Stimulated activated CD4-positive, alpha-beta T cell treated with anti-CD3 and anti-CD28 coated beads, Interleukin-1b, Interleukin-23, amount 100 ng/mL, for 4 hours (primary cell): ENCODE data around the gene DNM3.
A peak's percentile ranks its signal among the peaks of the same experiment; 100 is the strongest.
"Not testable (repeated sequence)": the region's sequence is repeated elsewhere in the genome, so short reads cannot be mapped to it uniquely, and the experiment has no call there.

ENCODE experiments used
- DNase-seq, 2 donors: peaks; one replicate each; pipeline ENCODE4 v3.0.0-alpha.2; 2020; ENCODE audit warnings: low read depth in 2 of 2

Gene DNM3

DNA sequence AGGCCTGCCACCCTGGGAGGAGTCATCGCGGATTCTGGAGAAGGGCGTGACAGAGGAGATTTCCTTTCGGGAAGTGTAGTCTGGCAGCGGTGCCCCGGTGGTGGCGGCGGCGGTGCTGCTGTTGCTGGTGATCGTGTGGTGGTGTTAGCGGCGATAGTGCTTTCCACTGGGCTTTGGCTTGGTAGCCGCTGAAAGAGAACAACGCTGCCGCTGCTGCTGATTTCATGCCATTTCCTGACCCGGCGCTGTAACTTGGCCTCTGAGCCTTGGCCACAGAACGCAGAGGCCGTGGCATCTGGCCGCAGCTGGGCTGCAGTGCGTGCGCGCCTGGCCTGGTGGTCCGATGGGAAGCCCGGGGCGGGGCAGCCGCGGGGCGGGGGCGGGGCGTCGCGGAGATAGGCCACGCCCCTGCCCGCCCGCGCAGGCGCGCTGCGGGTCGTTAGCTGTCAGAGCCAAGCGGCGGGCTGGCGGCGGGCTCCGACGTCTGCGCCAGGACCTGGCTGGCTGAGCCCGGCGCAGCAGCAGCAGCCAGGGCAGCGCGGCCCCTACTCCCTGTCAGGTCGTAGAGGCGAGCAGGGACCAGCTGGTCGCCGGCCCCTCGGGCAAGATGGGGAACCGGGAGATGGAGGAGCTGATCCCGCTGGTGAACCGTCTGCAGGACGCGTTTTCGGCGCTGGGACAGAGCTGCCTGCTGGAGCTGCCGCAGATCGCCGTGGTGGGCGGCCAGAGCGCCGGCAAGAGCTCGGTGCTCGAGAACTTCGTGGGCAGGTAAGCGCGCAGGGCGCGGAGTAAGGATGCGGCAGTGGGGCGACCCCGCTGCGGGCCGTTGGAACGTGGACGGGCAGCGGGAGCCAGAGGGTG, at the start of gene DNM3:
Gene DNM3 (plus strand): TSS at position 449 of the 861 bp plus-strand sequence. CDS start 159 bp downstream, at position 608.
- peak; percentile 69 to 71 for DNase-seq

DNA sequence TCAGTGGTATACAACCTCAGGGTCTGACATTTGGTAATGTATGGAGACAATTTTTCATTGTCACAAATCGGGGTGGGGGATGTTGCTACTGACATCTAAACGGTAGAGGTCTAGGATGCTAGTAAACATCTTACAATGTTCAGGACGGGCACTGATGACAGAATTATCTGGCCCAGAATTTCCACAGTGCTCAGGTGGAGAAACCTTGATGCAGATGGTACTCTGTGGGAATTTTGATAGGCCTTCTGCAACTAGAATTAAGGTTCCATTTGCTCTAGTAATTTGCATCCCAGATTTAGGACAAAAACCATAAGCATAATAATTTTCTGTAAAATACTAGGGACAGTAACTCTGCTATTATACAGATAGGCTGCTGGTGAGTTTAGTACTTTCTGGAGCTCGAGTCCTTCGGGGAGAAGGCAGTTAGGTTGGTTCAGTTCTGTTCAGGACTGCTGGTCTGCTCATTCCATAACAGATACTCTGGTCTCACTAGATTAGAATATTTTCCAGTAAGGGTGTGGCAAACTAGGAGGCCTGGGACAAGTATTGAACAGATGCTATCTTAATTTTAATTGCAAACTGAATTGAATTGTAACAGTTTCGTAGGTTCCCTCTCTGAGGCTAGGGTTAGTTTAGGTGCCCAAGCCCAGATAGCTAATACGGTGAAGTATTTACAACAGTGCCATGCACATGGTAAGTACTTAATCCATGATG, 48.5 kb upstream of the DNM3 start:
- no peak for DNase-seq

DNA sequence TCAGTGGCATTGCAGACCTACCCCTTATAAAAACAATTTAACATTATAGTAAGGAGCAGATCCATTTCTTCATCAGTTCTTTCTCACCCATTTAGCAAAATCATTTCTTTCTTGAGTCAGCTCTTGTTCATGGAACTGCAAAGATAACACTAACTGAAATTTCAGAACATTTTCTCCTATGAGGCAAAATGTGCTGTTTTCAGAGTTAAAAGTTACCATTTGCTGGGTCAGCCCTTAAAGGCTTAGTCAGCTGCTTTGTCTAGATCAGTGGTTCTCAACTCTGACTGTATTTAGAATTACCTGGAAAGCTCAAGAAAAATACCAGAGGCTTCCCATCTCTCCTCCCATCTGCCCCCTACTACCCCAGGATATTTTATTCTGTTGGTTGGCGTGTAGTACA, 47.7 kb upstream of the DNM3 start:
- no peak for DNase-seq

DNA sequence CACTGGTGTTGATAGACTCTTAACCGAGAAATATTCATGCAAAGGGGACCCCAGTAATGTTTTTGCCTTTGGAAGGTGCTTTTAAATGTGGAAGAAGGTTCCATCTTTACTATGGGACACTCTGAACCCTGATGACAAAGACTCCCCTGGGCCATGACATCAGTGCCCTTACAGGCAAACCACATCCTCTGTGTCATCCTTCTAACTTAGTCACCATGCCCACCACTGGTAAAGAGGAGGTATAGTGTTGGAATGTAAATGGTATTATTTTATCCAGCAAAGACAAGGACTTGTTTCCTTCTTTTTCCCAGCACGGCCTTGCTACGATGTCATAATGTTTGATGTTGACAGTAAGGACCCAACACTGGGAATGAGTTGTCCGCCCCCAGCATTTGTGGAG, 47.2 kb upstream of the DNM3 start:
- peak in 1 of 2 donors; percentile 36 for DNase-seq

DNA sequence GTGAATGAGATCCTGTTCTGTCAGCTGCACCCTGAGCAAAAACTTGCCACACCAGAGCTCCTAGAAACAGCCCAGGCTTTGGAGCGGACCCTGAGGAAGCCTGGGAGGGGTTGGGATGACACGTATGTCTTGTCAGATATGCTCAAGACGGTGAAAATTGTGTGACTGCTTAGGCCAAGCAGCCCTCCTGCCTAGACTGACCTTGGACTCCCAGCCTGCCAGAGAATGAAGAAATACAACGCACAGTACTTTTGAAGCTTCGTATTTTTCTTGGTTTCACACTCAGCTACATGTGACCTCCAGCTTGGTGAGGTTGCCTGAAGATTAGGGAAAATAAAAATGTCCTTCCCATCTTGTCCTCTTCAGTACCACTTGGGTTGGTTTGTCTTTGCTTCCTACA, 44.7 kb upstream of the DNM3 start:
- no peak for DNase-seq

DNA sequence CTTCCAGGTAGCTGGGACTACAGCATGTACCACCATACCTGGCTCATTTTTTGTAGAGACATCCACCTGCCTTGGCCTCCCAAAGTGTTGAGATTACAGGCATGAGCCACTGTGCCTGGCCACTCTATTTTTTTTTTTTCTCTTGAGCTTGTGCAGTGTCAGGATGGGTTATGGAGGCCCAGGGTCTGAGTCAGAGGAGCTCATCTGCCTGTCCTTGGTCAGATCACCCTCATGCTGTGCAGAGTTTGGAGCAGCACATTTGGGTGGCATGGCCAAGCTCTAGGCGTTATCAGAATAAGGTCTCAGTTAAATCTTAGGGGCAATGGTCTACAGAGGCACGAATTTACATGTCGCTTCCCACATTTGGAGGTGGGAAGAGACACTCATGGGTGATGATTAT, 43.0 kb upstream of the DNM3 start:
- DNase-seq, result no peak

DNA sequence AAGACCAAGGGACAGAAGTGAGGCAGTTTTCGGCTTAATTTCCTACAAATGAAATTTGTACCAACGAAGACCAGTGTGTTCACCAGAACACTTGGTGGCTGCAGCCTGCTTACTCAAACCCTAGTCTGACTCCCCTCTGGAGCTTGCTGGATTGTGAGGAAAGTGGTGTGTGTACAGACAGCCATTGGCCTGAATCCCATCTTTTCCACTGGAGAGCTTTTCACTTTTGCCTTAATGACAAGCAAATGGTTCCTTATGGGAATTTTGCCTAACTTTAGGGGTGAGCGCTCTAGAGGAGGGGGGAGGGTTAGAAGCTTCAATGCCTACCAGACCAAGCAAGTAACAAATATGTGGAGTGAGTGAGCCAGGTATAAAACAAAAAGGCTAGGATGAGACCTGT, 42.5 kb upstream of the DNM3 start:
- DNase-seq, result no peak

DNA sequence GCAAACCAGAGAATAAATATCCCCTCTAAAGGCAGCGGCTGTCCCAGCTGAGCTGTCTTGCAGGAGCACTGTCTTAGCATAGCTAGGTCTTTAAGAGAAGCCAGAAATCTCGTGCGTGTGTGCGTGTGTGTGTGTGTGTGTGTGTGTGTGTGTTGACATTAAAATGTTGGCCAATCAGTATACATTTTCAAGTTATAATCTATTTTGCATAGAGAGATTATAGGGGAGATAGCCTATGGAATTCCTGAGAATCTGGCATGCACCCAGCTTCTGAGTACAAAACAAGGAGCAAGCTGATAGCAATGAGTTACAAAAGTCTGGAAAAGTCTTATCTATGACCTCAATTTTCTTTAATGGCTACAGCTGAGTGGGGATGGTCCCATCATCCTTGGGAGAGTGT, 42.1 kb upstream of the DNM3 start:
- DNase-seq, result no peak

DNA sequence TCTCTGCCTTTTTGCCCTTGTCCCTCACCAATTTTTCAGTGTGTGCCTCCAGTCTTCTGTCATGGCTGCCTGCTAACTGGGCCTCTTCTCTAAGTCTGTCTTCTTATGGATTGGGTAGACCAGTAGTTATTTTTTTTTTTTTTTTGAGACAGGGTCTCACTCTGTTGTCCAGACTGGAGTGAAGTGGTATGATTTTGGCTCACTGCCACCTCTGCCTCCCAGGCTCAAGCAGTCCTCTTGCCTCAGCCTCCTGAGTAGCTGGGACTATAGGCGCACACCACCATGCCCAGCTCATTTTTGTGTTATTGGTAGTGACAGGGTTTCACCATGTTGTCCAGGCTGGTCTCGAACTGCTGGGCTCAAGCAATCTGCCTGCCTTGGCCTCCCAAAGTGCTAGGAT, 41.6 kb upstream of the DNM3 start:
- not testable (repeated sequence) for DNase-seq

DNA sequence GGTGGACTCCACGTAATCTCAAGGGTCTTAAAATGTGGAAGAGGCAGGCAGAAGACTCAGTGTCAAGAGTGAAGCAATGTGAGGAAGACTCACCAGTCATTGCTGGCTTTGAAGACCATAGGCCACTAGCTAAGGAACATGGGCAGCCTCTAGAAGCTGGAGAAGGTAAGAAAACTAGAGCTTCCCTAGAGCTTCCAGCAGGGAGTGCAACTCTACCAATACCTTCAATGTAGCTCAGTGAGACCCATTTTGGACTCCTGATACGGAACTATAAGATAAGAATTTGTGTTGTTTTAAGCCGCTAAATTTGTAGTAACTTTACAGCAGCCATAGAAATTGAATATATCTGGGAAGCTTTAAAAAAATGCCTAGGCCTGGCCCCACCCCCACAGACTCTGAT, 41.0 kb upstream of the DNM3 start:
- no peak for DNase-seq

DNA sequence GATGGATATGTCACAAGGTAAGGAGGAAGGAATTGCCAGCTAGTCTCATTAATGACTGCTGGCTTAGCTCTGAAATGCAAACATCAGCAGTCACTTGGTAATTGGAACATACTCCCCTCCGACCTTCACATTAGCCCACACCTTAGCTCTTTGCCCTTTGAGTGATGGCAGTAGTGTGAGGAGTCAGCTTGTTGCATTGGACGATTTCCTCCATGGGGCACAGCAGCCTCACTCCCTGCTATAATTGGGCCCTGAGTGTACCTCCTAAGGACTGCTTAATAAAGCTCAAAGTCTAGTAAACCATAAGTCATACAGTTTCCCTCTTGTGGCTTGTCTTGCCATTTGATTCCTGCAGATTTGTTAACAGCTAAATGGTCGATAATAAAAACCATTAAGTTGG, 40.4 kb upstream of the DNM3 start:
- no peak for DNase-seq

DNA sequence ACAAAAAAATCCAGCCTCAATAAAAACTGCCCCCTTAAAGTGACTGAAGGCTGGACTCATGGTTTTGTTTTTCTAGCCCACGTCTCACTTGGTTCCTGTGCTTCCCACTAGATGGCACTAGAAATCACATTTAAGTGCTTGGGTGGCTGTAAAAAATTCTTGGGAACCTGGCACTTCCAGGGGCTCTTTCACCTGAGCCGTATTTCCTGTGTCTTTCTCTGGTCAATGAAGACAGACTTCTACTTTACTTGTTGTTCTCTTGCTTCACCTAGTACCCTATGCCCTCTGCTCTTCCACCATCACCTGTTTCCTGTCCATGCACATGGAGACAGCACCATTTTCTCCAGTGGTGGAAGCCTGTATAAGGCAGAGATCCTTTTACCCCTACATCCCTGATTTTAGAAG, 39.8 kb upstream of the DNM3 start:
- no peak for DNase-seq

DNA sequence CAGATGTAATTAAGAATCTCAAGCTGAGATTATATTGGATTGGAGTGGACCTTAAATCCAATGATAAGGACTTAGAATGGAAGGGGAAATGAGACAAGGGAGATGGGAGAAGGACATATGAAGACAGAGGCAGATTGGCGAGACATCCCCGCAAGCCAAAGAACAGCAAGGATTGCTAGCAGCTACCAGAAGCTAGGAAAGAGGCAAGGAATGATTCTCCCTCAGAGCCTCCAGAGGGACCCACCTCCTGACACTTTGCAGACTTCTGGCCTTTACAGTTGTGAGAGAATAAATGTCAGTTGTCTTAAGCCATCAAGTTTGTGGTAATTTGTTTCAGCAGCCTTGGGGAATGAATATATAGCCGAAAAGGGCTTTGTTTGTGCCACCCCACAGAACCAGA, 39.1 kb upstream of the DNM3 start:
- no peak for DNase-seq

DNA sequence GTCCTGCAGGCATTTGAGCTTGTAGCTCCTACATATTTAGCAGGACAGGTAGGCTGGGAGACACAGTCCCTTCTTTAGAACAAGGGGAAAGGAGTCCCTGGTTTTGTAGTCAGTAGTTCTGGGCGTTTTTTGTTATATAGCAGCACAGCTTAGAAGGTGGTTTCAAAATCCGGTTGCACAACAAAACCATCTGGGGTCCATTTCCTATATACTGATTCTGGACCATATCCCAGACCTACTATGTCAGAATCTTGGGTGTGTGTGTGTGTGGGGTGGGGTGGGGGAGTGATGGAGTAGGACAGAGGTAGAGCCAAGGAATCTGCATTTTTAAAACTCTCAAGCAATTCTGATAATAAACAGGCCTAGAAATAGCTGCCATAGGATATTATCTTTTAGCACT, 38.3 kb upstream of the DNM3 start:
- no peak for DNase-seq

DNA sequence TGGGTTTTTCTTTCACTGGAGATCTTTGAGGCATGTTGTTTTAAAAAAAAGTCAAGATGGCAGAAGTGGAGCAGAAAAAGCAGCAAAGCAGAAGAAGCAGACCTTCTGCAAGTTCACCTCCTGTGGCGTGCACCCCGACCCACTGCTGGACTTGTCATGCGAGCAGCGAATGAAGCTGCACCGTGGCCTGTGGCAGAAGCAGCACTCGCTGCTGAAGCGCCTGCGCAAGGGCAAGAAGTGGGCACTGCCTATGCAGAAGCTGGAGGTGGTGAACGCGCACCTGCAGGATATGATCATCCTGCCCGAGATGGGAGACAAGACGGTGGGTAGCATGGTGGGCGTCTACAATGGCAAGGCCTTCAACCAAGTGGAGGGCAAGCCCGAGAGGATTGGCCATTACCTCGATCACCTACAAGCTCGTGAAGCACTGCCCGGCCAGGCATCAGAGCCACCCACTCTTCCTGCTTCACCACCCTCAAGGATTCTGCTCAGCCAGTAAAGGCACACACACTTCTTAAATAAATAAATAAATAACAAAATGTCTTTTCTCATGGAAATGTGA, 37.8 kb upstream of the DNM3 start:
- no peak for DNase-seq

DNA sequence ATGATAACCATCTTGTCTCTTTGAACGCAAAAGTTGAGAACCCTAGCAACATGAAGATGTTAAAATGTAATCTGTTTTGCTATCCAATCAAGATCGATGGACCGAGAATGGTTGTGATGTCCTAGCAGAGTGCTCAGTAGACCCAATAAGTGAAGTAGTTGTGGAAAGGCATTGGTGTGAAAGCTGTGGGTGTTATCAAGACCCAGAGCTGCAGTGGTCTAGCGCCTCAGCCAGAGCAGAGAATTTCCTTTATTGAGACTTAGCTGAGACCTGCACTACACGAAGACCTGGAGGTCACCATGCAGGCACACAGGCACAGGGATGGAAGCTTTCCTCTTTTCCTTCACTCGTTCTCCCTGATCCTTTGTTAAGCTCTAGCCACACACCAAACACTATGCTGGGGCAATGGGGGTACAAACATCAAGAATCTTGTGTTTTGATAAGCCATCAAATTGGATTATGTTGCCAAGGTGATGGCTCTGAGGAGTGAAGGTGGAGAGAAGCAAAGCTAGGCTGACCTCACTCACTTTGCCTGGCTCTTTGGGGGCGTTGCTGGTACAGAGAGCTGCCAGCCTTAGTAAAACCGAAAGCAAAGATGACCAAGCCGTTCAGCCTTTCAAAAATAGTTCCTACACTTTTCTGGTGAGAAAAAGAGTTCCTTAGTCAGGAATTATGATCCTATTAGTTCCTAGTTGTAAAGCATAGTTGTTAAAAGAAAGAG, 35.7 kb upstream of the DNM3 start:
- no peak for DNase-seq

DNA sequence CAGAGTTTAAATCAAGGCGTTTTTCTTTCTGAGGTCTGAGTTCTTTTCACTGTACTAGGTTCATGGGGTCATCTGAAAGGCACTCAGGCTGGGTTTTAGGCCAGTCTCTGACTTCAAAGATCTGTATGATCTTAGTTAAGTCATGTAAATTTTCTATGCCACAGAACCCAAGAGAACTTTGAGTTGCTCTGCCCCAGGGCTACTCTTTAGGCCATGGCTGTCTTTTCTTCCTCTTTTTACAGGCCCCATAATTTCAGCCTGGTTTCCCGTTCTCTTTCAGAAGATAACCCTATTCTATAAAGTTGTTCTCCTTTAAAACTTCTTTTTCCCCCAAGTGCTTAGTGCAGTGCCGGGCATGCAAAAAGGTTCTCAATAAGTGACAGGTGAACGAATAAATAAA, 33.7 kb upstream of the DNM3 start:
- no peak for DNase-seq

DNA sequence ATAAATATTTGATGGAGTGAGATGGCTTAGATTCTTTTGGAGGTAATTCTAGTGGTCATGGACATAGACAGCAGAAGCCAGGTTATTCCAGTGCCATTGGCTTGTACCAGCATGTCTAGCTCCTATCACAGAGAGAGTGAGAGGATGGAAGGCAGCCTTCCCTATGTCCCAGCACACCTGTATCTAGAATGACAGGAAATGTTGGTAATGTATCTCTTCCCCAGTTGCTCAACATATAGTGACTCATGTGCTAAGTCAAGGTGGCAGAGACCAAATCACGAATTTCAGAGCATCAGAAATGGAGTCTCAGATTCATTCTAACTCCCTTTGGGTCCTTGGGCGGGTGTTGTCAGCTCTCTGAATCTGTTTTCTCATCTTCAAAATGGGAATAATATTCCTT, 31.5 kb upstream of the DNM3 start:
- DNase-seq, result no peak

DNA sequence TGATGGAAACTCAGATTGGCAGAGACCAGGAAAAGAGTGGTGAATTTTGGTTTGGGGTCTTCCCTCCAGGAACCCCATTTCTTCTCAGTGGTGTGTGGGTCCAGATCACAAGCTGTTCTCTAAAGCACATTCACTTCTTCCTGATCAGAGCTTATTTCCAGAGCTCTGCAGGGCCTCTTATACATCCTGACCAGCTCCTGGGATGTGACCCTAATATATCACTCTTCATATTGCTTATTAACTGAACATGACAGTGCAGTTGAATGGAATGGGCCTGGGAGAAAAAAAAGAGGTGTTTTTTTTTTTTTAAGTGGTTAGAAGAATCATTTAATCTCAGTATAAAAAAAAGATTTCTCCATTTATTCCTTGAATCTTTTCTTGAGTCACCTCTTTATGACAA, 29.6 kb upstream of the DNM3 start:
- no peak for DNase-seq

DNA sequence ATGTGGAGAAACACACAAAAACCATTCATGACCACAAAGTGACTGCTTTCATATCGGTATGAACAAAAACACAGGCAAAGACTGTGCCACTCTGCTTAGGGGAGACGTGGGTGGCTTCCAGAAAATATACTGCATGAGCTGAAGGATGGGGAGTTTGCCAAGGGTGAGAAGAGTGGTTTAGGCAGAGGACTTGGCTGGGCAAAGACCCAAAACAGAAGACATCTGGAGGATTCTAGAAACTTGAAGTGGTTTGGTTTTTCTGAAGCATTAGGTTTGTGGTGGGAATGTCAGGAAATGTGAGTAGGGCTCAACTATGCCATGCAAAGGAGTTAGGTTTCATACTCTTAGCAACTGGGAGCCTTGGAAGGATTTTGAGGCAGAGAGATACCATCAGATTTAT, 26.6 kb upstream of the DNM3 start:
- DNase-seq, result no peak

DNA sequence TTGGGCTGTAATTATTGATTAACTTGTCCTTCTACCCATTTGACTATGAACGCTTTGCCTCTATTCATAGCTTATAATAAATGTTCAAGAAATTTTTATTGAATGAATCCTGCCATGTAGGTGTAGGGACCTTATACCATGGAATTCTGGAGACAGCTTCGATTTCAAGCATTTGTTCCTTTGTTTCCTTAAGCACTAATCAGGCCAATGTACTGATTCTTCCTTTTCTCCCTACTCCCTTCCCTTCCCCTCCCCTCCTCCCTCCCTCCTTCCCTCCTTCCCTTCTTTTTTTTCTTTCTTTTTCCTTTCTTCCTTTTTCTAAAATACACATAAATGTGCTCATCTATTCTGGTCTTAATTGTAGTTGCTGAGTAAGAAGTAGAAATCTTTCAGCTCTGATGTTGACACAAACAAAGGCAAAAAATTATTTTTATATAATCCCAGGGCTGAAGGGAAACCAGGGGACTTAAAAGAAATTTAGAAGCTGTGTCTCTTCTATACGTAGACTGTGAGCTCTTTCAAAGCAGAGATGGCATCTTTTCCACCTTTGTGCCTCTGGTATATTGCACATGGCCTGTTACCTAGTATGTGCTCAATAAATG, 24.9 kb upstream of the DNM3 start:
- DNase-seq, result no peak
